Activated naive CD4-positive, alpha-beta T cell treated with anti-CD3 and anti-CD28 coated beads for 36 hours (primary cell): Measurements from ENCODE around the gene LPGAT1. TPM values are rescaled to one million over a fixed set of nuclear protein-coding genes. Genes with fewer than 3 reads are reported as not detected.

ENCODE experiments used
- CTCF ChIA-PET: fragments of 350-600 bp; sonication (Branson Sonifier 250); formaldehyde crosslinking; loops from one replicate; lab custom pipeline; 2021; ENCODE audit warnings: antibody characterized with exemption; lab: Charles Lee
- DNase-seq: peaks from one replicate; pipeline ENCODE4 v3.0.0-alpha.2; 2020
- H3K27ac Mint-ChIP-seq: one replicate; pipeline ENCODE4 v1.8.0; 2021; ENCODE audit warnings: mild to moderate bottlenecking, mixed read lengths
- H3K27me3 Mint-ChIP-seq: one replicate; pipeline ENCODE4 v1.8.0; 2021; ENCODE audit warnings: low read depth, mixed read lengths
- H3K36me3 Mint-ChIP-seq: one replicate; pipeline ENCODE4 v1.8.0; 2021; ENCODE audit warnings: low read depth, mixed read lengths
- H3K4me1 Mint-ChIP-seq: one replicate; pipeline ENCODE4 v1.8.0; 2021; ENCODE audit warnings: low read depth, mixed read lengths
- H3K4me3 Mint-ChIP-seq: one replicate; pipeline ENCODE4 v1.8.0; 2021; ENCODE audit warnings: mild to moderate bottlenecking, moderate library complexity, mixed read lengths
- H3K9me3 Mint-ChIP-seq: one replicate; pipeline ENCODE4 v1.8.0; 2021; ENCODE audit warnings: mixed read lengths
- intact Hi-C: fragments of 100-400 bp; cut with micrococcal nuclease; formaldehyde crosslinking; loops from one replicate; pipeline ENCODE4 v1.15.1; 2023
- total RNA-seq, 2 experiments: library from RNA; stranded (reverse); gene quantifications; one replicate each; pipeline ENCODE4 v1.2.3, GENCODE V29; 2021

Gene LPGAT1
- total RNA-seq, 2 experiments from 2014 or later, result 18.6 to 21.7 TPM

GRCh38 chr1:211752317-211752716, 78.2 kb downstream of the LPGAT1 start:
- Mint-ChIP-seq H3K27ac (no peak overlapping the region), H3K4me3 (no peak overlapping the region), H3K36me3 (peaks cover 6% of the 10 kb centered on the region), H3K9me3 (no peaks in the 10 kb centered on the region), H3K4me1 (no peaks in the 10 kb centered on the region), H3K27me3 (no peaks in the 10 kb centered on the region)
- intact Hi-C loops, result no loop called here
- CTCF ChIA-PET, result interaction anchor here (1.0 to 2.4 kb wide), 2 partner anchors 13 to 54 kb away, joined by 3 to 10 read pairs; no protein-coding TSS in a partner anchor
- no peak for DNase-seq

- Mint-ChIP-seq H3K36me3 (peaks cover 6% of the 10 kb centered on the region), H3K27me3 (no peaks in the 10 kb centered on the region), H3K27ac (no peak overlapping the region), H3K4me3 (no peak overlapping the region), H3K4me1 (no peaks in the 10 kb centered on the region), H3K9me3 (no peaks in the 10 kb centered on the region)
- no peak for DNase-seq
- CTCF ChIA-PET, result interaction anchor here (2.4 kb wide), 1 partner anchor 53 kb away, joined by 10 read pairs; no protein-coding TSS in a partner anchor
- intact Hi-C loops, result no loop called here
These were observed 79.1 kb downstream of the LPGAT1 start for GRCh38 chr1:211751438-211751837.

- Mint-ChIP-seq H3K36me3 (peaks cover 6% of the 10 kb centered on the region), H3K9me3 (no peaks in the 10 kb centered on the region), H3K27ac (no peak overlapping the region), H3K4me3 (no peak overlapping the region), H3K4me1 (no peaks in the 10 kb centered on the region), H3K27me3 (no peaks in the 10 kb centered on the region)
- intact Hi-C loops, result no loop called here
- CTCF ChIA-PET, result interaction anchor here (1.0 kb wide), 1 partner anchor 53 kb away, joined by 3 read pairs; no protein-coding TSS in a partner anchor
- DNase-seq, result no peak
These were observed 80.0 kb downstream of the LPGAT1 start for GRCh38 chr1:211750599-211750998.

- Mint-ChIP-seq H3K27ac (no peak overlapping the region), H3K4me1 (no peaks in the 10 kb centered on the region), H3K27me3 (no peaks in the 10 kb centered on the region), H3K9me3 (no peaks in the 10 kb centered on the region), H3K4me3 (no peak overlapping the region), H3K36me3 (peaks cover 6% of the 10 kb centered on the region)
- CTCF ChIA-PET, result interaction anchor here (0.6 to 1.2 kb wide), 3 partner anchors 51 to 760 kb away, joined by 3 to 4 read pairs (median 3); partner anchors contain the start of genes DTL and INTS7
- no peak for DNase-seq
- intact Hi-C loops, result no loop called here
These were observed 81.3 kb downstream of the LPGAT1 start for GRCh38 chr1:211749251-211749650.

- Mint-ChIP-seq H3K4me3 (no peak overlapping the region), H3K9me3 (no peaks in the 10 kb centered on the region), H3K27me3 (no peaks in the 10 kb centered on the region), H3K27ac (no peak overlapping the region), H3K36me3 (peaks cover 6% of the 10 kb centered on the region), H3K4me1 (no peaks in the 10 kb centered on the region)
- intact Hi-C loops, result no loop called here
- no peak for DNase-seq
- CTCF ChIA-PET, result interaction anchor here (0.6 to 1.2 kb wide), 3 partner anchors 51 to 760 kb away, joined by 3 to 4 read pairs (median 3); partner anchors contain the start of genes DTL and INTS7
These were observed 81.8 kb downstream of the LPGAT1 start for GRCh38 chr1:211748810-211749209.

GRCh38 chr1:211742889-211743529, 87.6 kb downstream of the LPGAT1 start:
- H3K36me3 Mint-ChIP-seq, result peaks cover 2% of the 10 kb centered on the region
- H3K9me3 Mint-ChIP-seq, result no peaks in the 10 kb centered on the region
- no peak for DNase-seq
- peaks cover 23% of the 10 kb centered on the region for H3K4me1 Mint-ChIP-seq
- CTCF ChIA-PET, result interaction anchor here (0.9 kb wide), 1 partner anchor 16 kb away, joined by 3 read pairs; no protein-coding TSS in a partner anchor
- H3K4me3 Mint-ChIP-seq, result no peak overlapping the region
- no peaks in the 10 kb centered on the region for H3K27me3 Mint-ChIP-seq
- intact Hi-C loops, result no loop called here
- no peak overlapping the region for H3K27ac Mint-ChIP-seq

- CTCF ChIA-PET, result interaction anchor here (0.5 to 1.2 kb wide), 6 partner anchors 10 to 722 kb away, joined by 3 to 6 read pairs (median 3); no protein-coding TSS in a partner anchor
These were observed 88.3 kb downstream of the LPGAT1 start for GRCh38 chr1:211742272-211742671.

GRCh38 chr1:211741788-211742187, 88.8 kb downstream of the LPGAT1 start:
- H3K27ac Mint-ChIP-seq, result no peak overlapping the region
- CTCF ChIA-PET, result interaction anchor here (0.5 to 1.2 kb wide), 6 partner anchors 10 to 722 kb away, joined by 3 to 6 read pairs (median 3); no protein-coding TSS in a partner anchor

More at GRCh38 chr1:211742272-211742671, 88.3 kb downstream of the LPGAT1 start:
- Mint-ChIP-seq H3K4me3 (no peak overlapping the region), H3K27ac (no peak overlapping the region), H3K4me1 (peaks cover 29% of the 10 kb centered on the region), H3K27me3 (no peaks in the 10 kb centered on the region), H3K36me3 (no peaks in the 10 kb centered on the region), H3K9me3 (no peaks in the 10 kb centered on the region)
- no peak for DNase-seq
- intact Hi-C loops, result no loop called here

GRCh38 chr1:211741116-211741515, 89.4 kb downstream of the LPGAT1 start:
- CTCF ChIA-PET, result interaction anchor here (0.6 to 1.3 kb wide), 3 partner anchors 43 to 578 kb away, joined by 3 read pairs; no protein-coding TSS in a partner anchor
- no peaks in the 10 kb centered on the region for H3K36me3 Mint-ChIP-seq
- intact Hi-C loops, result no loop called here
- H3K27ac Mint-ChIP-seq, result no peak overlapping the region
- H3K27me3 Mint-ChIP-seq, result no peaks in the 10 kb centered on the region
- H3K4me3 Mint-ChIP-seq, result no peak overlapping the region
- no peak for DNase-seq
- H3K9me3 Mint-ChIP-seq, result no peaks in the 10 kb centered on the region
- peaks cover 29% of the 10 kb centered on the region for H3K4me1 Mint-ChIP-seq

More at GRCh38 chr1:211741788-211742187, 88.8 kb downstream of the LPGAT1 start:
- H3K36me3 Mint-ChIP-seq, result no peaks in the 10 kb centered on the region
- no peaks in the 10 kb centered on the region for H3K27me3 Mint-ChIP-seq
- DNase-seq, result no peak
- intact Hi-C loops, result no loop called here
- no peak overlapping the region for H3K4me3 Mint-ChIP-seq
- H3K4me1 Mint-ChIP-seq, result peaks cover 29% of the 10 kb centered on the region
- H3K9me3 Mint-ChIP-seq, result no peaks in the 10 kb centered on the region

- DNase-seq, result no peak
- intact Hi-C loops, result loop anchor here (5.0 kb wide), 1 partner anchor 43 kb away; no protein-coding TSS in a partner anchor
These were observed 90.7 kb downstream of the LPGAT1 start for GRCh38 chr1:211739671-211740411.

GRCh38 chr1:211738691-211739301, 91.8 kb downstream of the LPGAT1 start:
- CTCF ChIA-PET, result interaction anchor here (0.6 to 2.0 kb wide), 3 partner anchors 13 to 40 kb away, joined by 3 to 9 read pairs (median 3); no protein-coding TSS in a partner anchor
- intact Hi-C loops, result loop anchor here (5.0 kb wide), 1 partner anchor 41 kb away; no protein-coding TSS in a partner anchor
- no peak overlapping the region for H3K4me3 Mint-ChIP-seq

More at GRCh38 chr1:211739671-211740411, 90.7 kb downstream of the LPGAT1 start:
- Mint-ChIP-seq H3K36me3 (no peaks in the 10 kb centered on the region), H3K4me3 (no peak overlapping the region), H3K27ac (no peak overlapping the region), H3K27me3 (no peaks in the 10 kb centered on the region), H3K4me1 (peaks cover 29% of the 10 kb centered on the region), H3K9me3 (no peaks in the 10 kb centered on the region)
- CTCF ChIA-PET, result interaction anchor here (0.6 to 2.0 kb wide), 5 partner anchors 12 to 716 kb away, joined by 3 to 9 read pairs (median 4); no protein-coding TSS in a partner anchor

More at GRCh38 chr1:211738691-211739301, 91.8 kb downstream of the LPGAT1 start:
- no peaks in the 10 kb centered on the region for H3K9me3 Mint-ChIP-seq
- peaks cover 29% of the 10 kb centered on the region for H3K4me1 Mint-ChIP-seq
- DNase-seq, result peak; percentile 28
- H3K36me3 Mint-ChIP-seq, result no peaks in the 10 kb centered on the region
- H3K27ac Mint-ChIP-seq, result no peak overlapping the region
- no peaks in the 10 kb centered on the region for H3K27me3 Mint-ChIP-seq
